Central memory CD8-positive, alpha-beta T cell (primary cell): ENCODE data around the gene ALLC.

ENCODE experiments used
- ATAC-seq: fragments of 150-1000 bp; cut with Tn5 transposase; replicated peaks from 2 replicates; pipeline ENCODE4 v1.10.0; 2022; ENCODE audit warnings: mild to moderate bottlenecking, moderate FRiP score, moderate number of reproducible peaks; ENCODE audit not compliant: poor library complexity, severe bottlenecking; ENCODE audit errors: extremely low read depth
- DNase-seq, 2 donors: peaks; one replicate each; pipeline ENCODE4 v3.0.0; 2021; ENCODE audit warnings: low spot score in 2 of 2
- H3K27ac Mint-ChIP-seq: one replicate; pipeline ENCODE4 v1.8.0; 2022; ENCODE audit warnings: low read depth, mild to moderate bottlenecking, moderate library complexity, mixed read lengths
- H3K27me3 Mint-ChIP-seq: one replicate; pipeline ENCODE4 v1.8.0; 2022; ENCODE audit warnings: mixed read lengths
- H3K36me3 Mint-ChIP-seq: one replicate; pipeline ENCODE4 v1.8.0; 2022; ENCODE audit warnings: mild to moderate bottlenecking, moderate library complexity, mixed read lengths; ENCODE audit not compliant: insufficient read depth
- H3K4me1 Mint-ChIP-seq: one replicate; pipeline ENCODE4 v1.8.0; 2022; ENCODE audit warnings: mixed read lengths
- H3K4me3 Mint-ChIP-seq: one replicate; pipeline ENCODE4 v1.8.0; 2022; ENCODE audit warnings: mild to moderate bottlenecking, moderate library complexity, mixed read lengths
- H3K9me3 Mint-ChIP-seq: one replicate; pipeline ENCODE4 v1.8.0; 2022; ENCODE audit warnings: mixed read lengths

The ALLC gene

GRCh38 chr2:3682811-3683210, 24.8 kb downstream of the ALLC start:
- H3K36me3 Mint-ChIP-seq: no peaks in the 10 kb centered on the region
- H3K4me1 Mint-ChIP-seq: no peaks in the 10 kb centered on the region
- H3K9me3 Mint-ChIP-seq: no peaks in the 10 kb centered on the region
- ATAC-seq: no peak
- H3K27me3 Mint-ChIP-seq: peaks cover 22% of the 10 kb centered on the region
- H3K4me3 Mint-ChIP-seq: no peak overlapping the region
- no peak for DNase-seq
- H3K27ac Mint-ChIP-seq: no peak overlapping the region

DNA sequence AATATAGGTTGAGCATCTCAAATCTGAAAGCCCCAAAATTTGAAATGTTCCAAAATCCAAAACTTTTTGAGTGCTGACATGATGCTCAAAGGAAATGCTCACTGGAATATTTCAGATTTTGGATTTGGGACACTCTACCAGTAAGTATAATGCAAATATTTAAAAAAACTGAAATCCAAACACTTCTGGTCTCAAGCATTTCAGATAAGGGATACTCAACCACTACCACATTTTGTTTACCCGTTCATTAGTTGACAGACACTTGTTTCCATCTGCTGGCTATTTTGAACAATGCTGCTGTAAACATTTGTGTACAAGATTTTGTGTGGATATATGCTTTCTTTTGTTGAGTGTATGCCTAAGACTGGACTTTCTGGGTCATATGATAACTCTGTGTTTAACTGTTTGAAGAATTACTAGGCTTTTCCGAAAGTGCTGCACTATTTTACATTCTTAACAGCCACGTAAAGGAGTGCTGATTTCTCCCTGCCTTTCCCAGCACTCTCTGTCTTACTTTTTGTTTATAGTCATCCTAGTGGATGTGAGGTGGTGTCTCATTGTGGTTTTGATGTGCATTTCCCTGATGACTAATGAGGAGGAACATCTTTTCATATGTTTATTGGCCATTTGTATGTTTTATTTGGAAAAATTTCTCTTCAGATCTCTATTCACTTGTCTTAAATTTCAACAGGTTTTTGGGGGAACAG, 25.9 kb downstream of the ALLC start:
- no peak for DNase-seq
- Mint-ChIP-seq H3K27me3 (peaks cover 28% of the 10 kb centered on the region), H3K4me1 (no peaks in the 10 kb centered on the region), H3K4me3 (no peak overlapping the region), H3K36me3 (no peaks in the 10 kb centered on the region), H3K27ac (no peak overlapping the region), H3K9me3 (no peaks in the 10 kb centered on the region)
- no peak for ATAC-seq

DNA sequence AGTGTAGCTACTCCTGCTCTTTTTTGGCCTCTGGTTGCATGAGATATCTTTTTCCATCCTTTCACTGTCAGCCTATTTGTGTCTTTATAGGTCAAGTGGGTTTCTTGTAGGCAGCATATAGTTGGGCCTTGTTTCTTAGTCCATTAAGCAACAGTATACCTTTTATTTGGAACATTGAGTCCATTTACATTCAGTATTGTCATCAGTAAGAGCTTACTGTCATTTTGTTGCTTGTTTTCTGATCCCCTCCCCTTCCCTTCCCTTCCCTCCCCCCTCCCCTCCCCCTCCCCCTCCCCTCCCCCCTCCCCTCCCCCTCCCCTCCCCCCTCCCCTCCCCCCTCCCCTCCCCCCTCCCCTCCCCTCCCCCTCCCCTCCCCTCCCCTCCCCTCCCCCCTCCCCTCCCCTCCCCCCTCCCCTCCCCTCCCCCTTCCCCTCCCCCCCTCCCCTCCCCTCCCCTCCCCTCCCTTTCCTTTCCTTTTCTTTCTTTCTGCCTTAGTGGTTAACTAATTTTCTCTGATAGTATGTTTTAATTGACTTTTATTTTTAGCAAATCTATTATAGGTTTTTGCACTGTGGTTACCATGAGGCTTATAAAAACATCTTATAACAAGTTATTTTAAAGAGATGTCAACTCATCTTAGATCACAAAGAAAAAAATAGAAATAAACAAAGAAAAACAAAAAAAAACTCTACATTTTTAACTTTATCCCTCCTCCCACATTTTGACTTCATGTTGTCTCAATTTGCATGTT, 32.2 kb downstream of the ALLC start:
- Mint-ChIP-seq H3K27ac (no peak overlapping the region), H3K9me3 (peaks cover 14% of the 10 kb centered on the region), H3K36me3 (no peaks in the 10 kb centered on the region), H3K4me1 (no peaks in the 10 kb centered on the region), H3K4me3 (no peak overlapping the region), H3K27me3 (peaks cover 62% of the 10 kb centered on the region)
- ATAC-seq: no peak
- no peak for DNase-seq

DNA sequence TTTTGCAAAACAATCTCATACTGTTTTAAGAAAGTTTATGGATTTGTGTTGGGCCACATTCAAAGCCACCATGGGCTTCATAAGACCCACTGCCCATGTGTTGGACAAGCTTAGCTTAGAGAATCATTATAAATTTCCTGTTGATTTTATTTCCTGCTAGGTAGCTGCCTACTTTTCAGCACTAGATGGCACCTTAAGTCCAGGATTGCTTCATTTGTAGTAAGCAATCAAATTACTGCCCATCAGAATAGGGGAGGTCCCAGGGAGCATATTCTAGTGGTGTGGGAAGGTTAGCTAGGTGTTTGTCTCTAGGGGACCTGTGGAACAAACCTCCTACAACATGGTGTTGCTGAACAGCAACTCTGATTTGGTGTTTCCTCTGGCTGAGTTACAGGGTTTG, 34.4 kb downstream of the ALLC start:
- no peak overlapping the region for H3K27ac Mint-ChIP-seq
- peaks cover 14% of the 10 kb centered on the region for H3K9me3 Mint-ChIP-seq
- no peak overlapping the region for H3K4me3 Mint-ChIP-seq
- peaks cover 63% of the 10 kb centered on the region for H3K27me3 Mint-ChIP-seq
- DNase-seq (no peak), ATAC-seq (no peak)
- no peaks in the 10 kb centered on the region for H3K36me3 Mint-ChIP-seq
- no peaks in the 10 kb centered on the region for H3K4me1 Mint-ChIP-seq

DNA sequence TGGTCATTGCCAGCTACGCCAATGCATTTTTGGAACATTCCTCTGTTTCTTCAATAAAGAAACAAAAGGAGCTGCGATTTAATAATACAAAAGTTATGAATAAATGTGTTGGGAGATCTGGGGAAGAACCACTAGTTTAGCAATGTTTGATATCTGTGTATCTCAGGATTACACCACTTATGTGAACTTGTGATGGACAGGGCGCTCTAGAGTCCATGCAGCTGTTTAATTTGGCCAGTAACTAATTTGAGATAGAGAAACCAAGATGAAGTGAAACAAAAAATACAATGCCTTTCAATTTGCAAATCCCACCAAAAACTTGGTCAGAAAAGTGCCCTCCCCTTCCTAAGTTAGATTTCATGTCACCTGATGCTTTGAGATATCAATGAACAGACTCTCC, 38.5 kb downstream of the ALLC start:
- H3K9me3 Mint-ChIP-seq: no peaks in the 10 kb centered on the region
- ATAC-seq (no peak), DNase-seq (no peak)
- H3K36me3 Mint-ChIP-seq: no peaks in the 10 kb centered on the region
- no peak overlapping the region for H3K4me3 Mint-ChIP-seq
- no peak overlapping the region for H3K27ac Mint-ChIP-seq
- peaks cover 64% of the 10 kb centered on the region for H3K27me3 Mint-ChIP-seq
- H3K4me1 Mint-ChIP-seq: no peaks in the 10 kb centered on the region

GRCh38 chr2:3701071-3701470, 43.1 kb downstream of the ALLC start:
- Mint-ChIP-seq H3K4me1 (no peaks in the 10 kb centered on the region), H3K36me3 (no peaks in the 10 kb centered on the region), H3K9me3 (no peaks in the 10 kb centered on the region), H3K4me3 (no peak overlapping the region), H3K27me3 (peaks cover 64% of the 10 kb centered on the region), H3K27ac (no peak overlapping the region)
- ATAC-seq: no peak
- no peak for DNase-seq

- DNase-seq: no peak
- Mint-ChIP-seq H3K27me3 (peaks cover 57% of the 10 kb centered on the region), H3K36me3 (no peaks in the 10 kb centered on the region), H3K4me1 (no peaks in the 10 kb centered on the region), H3K4me3 (no peak within 1 kb of the TSS), H3K27ac (no peak within 1 kb of the TSS), H3K9me3 (no peaks in the 10 kb centered on the region)
- no peak for ATAC-seq
These were observed 45.3 kb downstream of the ALLC start, which contains the start of gene DCDC2C for GRCh38 chr2:3703236-3703756. Gene DCDC2C, plus strand, starts transcription at chr2:3703575. Its CDS starts 177 bp downstream, at chr2:3703752.

GRCh38 chr2:3703757-3704355, 45.9 kb downstream of the ALLC start:
- Mint-ChIP-seq H3K27me3 (peaks cover 62% of the 10 kb centered on the region), H3K4me3 (no peak overlapping the region), H3K4me1 (no peaks in the 10 kb centered on the region), H3K27ac (no peak overlapping the region), H3K36me3 (no peaks in the 10 kb centered on the region), H3K9me3 (no peaks in the 10 kb centered on the region)
- DNase-seq (no peak), ATAC-seq (no peak)

DNA sequence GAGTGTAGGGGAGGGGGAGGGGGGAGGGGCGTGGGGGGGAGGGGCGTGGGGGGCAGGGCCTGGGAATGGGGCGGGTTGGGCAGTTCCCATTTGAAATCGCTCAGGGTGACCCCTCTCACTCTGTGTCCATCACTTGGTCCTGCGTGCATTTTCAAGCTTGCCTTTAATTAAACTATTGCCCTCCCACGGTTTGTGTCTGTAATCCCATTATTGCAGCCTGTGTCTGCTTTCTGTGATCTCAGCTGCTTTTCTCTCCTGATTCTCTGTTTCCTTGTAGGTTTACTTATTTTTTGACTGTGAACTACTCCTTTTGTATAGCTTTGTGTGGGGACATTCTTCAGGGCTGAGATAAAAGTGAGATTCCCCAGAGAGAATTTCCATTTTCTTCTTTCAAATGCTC, 46.7 kb downstream of the ALLC start:
- ATAC-seq: no peak
- H3K4me3 Mint-ChIP-seq: no peak overlapping the region

GRCh38 chr2:3705782-3706181, 47.8 kb downstream of the ALLC start:
- Mint-ChIP-seq H3K36me3 (no peaks in the 10 kb centered on the region), H3K9me3 (no peaks in the 10 kb centered on the region), H3K4me1 (no peaks in the 10 kb centered on the region), H3K27ac (no peak overlapping the region), H3K4me3 (no peak overlapping the region), H3K27me3 (peaks cover 44% of the 10 kb centered on the region)
- ATAC-seq (no peak), DNase-seq (no peak)

More for the DNA sequence above, 46.7 kb downstream of the ALLC start:
- no peaks in the 10 kb centered on the region for H3K36me3 Mint-ChIP-seq
- peaks cover 55% of the 10 kb centered on the region for H3K27me3 Mint-ChIP-seq
- no peaks in the 10 kb centered on the region for H3K4me1 Mint-ChIP-seq
- DNase-seq: no peak
- H3K9me3 Mint-ChIP-seq: no peaks in the 10 kb centered on the region
- no peak overlapping the region for H3K27ac Mint-ChIP-seq

GRCh38 chr2:3706892-3707291, 48.9 kb downstream of the ALLC start:
- no peaks in the 10 kb centered on the region for H3K36me3 Mint-ChIP-seq
- H3K27ac Mint-ChIP-seq: no peak overlapping the region
- H3K27me3 Mint-ChIP-seq: peaks cover 36% of the 10 kb centered on the region
- DNase-seq: no peak
- H3K4me1 Mint-ChIP-seq: no peaks in the 10 kb centered on the region
- no peak overlapping the region for H3K4me3 Mint-ChIP-seq
- ATAC-seq: no peak
- no peaks in the 10 kb centered on the region for H3K9me3 Mint-ChIP-seq

DNA sequence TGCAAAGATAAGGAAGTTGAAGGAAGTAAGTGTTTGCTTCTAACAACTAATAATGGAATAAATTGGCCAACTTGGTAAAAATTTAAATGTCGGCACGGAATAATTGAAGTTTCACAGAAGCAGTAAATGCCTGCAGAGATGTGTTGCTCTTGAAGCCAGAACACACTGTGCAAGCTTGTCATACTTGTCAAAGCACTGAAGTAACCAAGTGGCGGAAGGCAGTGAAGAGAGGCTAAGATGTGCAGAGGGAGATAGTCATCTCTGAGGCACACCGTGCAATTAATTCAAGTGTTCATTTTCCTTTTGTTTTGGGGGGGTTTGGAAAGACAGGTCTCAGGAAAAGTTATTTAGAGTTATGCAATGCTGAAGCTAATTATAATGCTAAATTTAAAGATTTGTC, 50.6 kb downstream of the ALLC start:
- no peaks in the 10 kb centered on the region for H3K9me3 Mint-ChIP-seq

DNA sequence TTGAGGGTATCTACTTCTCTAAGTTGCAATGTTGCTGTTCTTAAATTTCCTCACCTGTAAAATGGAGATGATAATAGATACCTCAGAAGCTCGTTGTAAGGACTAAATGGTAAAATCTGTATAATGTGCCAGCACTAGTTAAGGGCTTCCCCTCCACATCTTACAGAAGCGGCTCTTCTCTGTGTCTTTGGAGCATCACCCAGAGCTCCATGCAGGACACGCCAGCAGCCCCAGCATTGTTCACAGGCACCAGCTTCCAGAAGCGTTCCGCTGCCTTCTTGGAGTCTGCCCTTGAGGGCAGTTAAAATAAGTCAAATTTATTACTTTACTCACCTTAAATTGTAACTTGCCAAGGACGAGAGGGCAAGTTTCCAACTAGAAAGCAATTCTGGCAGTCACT, 51.2 kb downstream of the ALLC start:
- Mint-ChIP-seq H3K4me1 (no peaks in the 10 kb centered on the region), H3K36me3 (no peaks in the 10 kb centered on the region), H3K27me3 (peaks cover 22% of the 10 kb centered on the region), H3K9me3 (no peaks in the 10 kb centered on the region), H3K27ac (no peak overlapping the region), H3K4me3 (no peak overlapping the region)
- no peak for ATAC-seq
- DNase-seq: no peak

More for the DNA sequence above, 50.6 kb downstream of the ALLC start:
- peaks cover 22% of the 10 kb centered on the region for H3K27me3 Mint-ChIP-seq
- H3K4me3 Mint-ChIP-seq: no peak overlapping the region
- H3K4me1 Mint-ChIP-seq: no peaks in the 10 kb centered on the region
- DNase-seq: no peak
- H3K36me3 Mint-ChIP-seq: no peaks in the 10 kb centered on the region
- no peak overlapping the region for H3K27ac Mint-ChIP-seq
- no peak for ATAC-seq
